Glutamatergic neuron (in vitro differentiated cells): ENCODE results near the gene GATA5. TPM values are rescaled to one million over a fixed set of nuclear protein-coding genes. Genes with fewer than 3 reads are reported as not detected.

Source experiments
- DNase-seq: peaks from one replicate; pipeline ENCODE4 v3.0.0; 2022
- H3K27ac Mint-ChIP-seq: one replicate; pipeline ENCODE4 v1.8.0; 2020; ENCODE audit warnings: mild to moderate bottlenecking, mixed read lengths, inconsistent platforms; ENCODE audit not compliant: unreplicated experiment
- H3K27me3 Mint-ChIP-seq: one replicate; pipeline ENCODE4 v1.8.0; 2020; ENCODE audit warnings: mild to moderate bottlenecking, moderate library complexity, mixed read lengths, inconsistent platforms; ENCODE audit not compliant: unreplicated experiment
- H3K36me3 Mint-ChIP-seq: one replicate; pipeline ENCODE4 v1.8.0; 2020; ENCODE audit warnings: mild to moderate bottlenecking, mixed read lengths, inconsistent platforms; ENCODE audit not compliant: unreplicated experiment
- H3K4me1 Mint-ChIP-seq: one replicate; pipeline ENCODE4 v1.8.0; 2020; ENCODE audit warnings: mild to moderate bottlenecking, low read depth, mixed read lengths, inconsistent platforms; ENCODE audit not compliant: unreplicated experiment
- H3K4me3 Mint-ChIP-seq: one replicate; pipeline ENCODE4 v1.8.0; 2020; ENCODE audit warnings: mild to moderate bottlenecking, mixed read lengths, inconsistent platforms; ENCODE audit not compliant: unreplicated experiment
- H3K9me3 Mint-ChIP-seq: one replicate; pipeline ENCODE4 v1.8.0; 2020; ENCODE audit warnings: mild to moderate bottlenecking, moderate library complexity, mixed read lengths, inconsistent platforms; ENCODE audit not compliant: unreplicated experiment
- CTCF ChIP-seq: fragments of 200-600 bp; sonication (generic); IDR thresholded peaks from one replicate; pipeline ENCODE4 v1.5.0; 2021; ENCODE audit not compliant: partially characterized antibody, unreplicated experiment
- total RNA-seq: library from RNA; stranded (reverse); fragmentation: NEBNext Ultra II Directional; extraction: Animal tissue kit (Norgen Biotek cat#: 25700); gene quantifications from one replicate; pipeline ENCODE4 v1.2.1, GENCODE V29; 2021; ENCODE audit not compliant: unreplicated experiment

Gene GATA5
- total RNA-seq, 1 donor from 2014 or later, result 1.3 TPM

GRCh38 chr20:62441987-62442539, 33.7 kb downstream of the GATA5 start:
- Mint-ChIP-seq H3K9me3 (peaks cover 8% of the 10 kb centered on the region), H3K27ac (no peak overlapping the region), H3K27me3 (peaks cover 3% of the 10 kb centered on the region), H3K4me1 (no peaks in the 10 kb centered on the region), H3K4me3 (no peak overlapping the region), H3K36me3 (no peaks in the 10 kb centered on the region)
- DNase-seq, result no peak
- no peak for TF ChIP-seq CTCF

GRCh38 chr20:62439218-62439617, 36.6 kb downstream of the GATA5 start:
- H3K36me3 Mint-ChIP-seq, result no peaks in the 10 kb centered on the region
- H3K9me3 Mint-ChIP-seq, result peaks cover 8% of the 10 kb centered on the region
- no peak overlapping the region for H3K4me3 Mint-ChIP-seq
- peaks cover 6% of the 10 kb centered on the region for H3K27me3 Mint-ChIP-seq
- no peak for DNase-seq
- H3K4me1 Mint-ChIP-seq, result no peaks in the 10 kb centered on the region
- H3K27ac Mint-ChIP-seq, result no peak overlapping the region
- no peak for TF ChIP-seq CTCF

GRCh38 chr20:62437927-62438326, 37.9 kb downstream of the GATA5 start:
- Mint-ChIP-seq H3K27ac (no peak overlapping the region), H3K27me3 (peaks cover 6% of the 10 kb centered on the region), H3K4me1 (no peaks in the 10 kb centered on the region), H3K4me3 (no peak overlapping the region), H3K36me3 (no peaks in the 10 kb centered on the region), H3K9me3 (peaks cover 4% of the 10 kb centered on the region)
- no peak for DNase-seq
- peak; percentile 49 for TF ChIP-seq CTCF

DNA sequence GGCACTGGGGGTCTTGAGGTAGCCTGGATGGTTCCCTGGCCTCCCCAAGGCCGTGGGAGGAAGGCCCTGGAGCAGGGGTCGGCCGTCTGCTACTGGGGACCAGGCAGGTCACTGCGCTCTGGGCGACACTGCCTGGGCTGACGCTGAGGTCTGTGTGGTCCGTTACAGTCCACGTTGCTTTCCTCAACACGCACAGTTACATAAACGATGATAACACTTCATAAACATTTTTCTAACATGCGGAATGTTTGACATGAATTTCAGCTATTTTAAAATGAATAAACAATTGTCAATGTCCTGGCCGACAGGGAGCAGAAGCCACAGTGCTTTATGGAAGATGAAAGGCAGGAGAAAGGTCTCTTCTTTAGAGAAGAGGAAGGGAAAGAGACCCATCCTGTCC, 38.3 kb downstream of the GATA5 start:
- no peak for TF ChIP-seq CTCF
- Mint-ChIP-seq H3K36me3 (no peaks in the 10 kb centered on the region), H3K4me1 (no peaks in the 10 kb centered on the region), H3K27me3 (peaks cover 6% of the 10 kb centered on the region), H3K27ac (peak overlapping the region; percentile 18), H3K9me3 (peaks cover 4% of the 10 kb centered on the region), H3K4me3 (no peak overlapping the region)
- no peak for DNase-seq

GRCh38 chr20:62436692-62437091, 39.1 kb downstream of the GATA5 start:
- Mint-ChIP-seq H3K36me3 (no peaks in the 10 kb centered on the region), H3K4me1 (no peaks in the 10 kb centered on the region), H3K27ac (no peak overlapping the region), H3K9me3 (peaks cover 4% of the 10 kb centered on the region), H3K27me3 (peaks cover 6% of the 10 kb centered on the region), H3K4me3 (no peak overlapping the region)
- TF ChIP-seq CTCF, result no peak
- no peak for DNase-seq
